ENCODE measurements around the gene MARK2. TPM values are rescaled to one million over a fixed set of nuclear protein-coding genes. Genes with fewer than 3 reads are reported as not detected.

Gene MARK2
- total RNA-seq, 2 experiments from 2014 or later: 18.4 to 21.0 TPM

- Histone ChIP-seq H3K4me1 (ENCODE audit: insufficient read depth, low read length) (peaks cover 21% of the 10 kb centered on the region), H3K27me3 (ENCODE audit: control insufficient read depth in 1 of 2, insufficient read depth in 2 of 2, low read length in 2 of 2) (no peaks in the 10 kb centered on the region), H3K27ac (ENCODE audit: low read depth in 1 of 2, low read length in 2 of 2) (no peak overlapping the region), H3K9me3 (ENCODE audit: control insufficient read depth in 1 of 2, insufficient read depth in 1 of 2, low read length in 2 of 2) (no peaks in the 10 kb centered on the region), H3K36me3 (ENCODE audit: insufficient read depth, low read length) (peaks cover 33% of the 10 kb centered on the region), H3K4me3 (ENCODE audit: low read length) (no peak overlapping the region)
- H3K4me1 Mint-ChIP-seq (ENCODE audit: low read depth): peaks cover 5% of the 10 kb centered on the region
- ChIA-PET POLR2A (no interaction called here), CTCF (no interaction called here)
- H3K27me3 Mint-ChIP-seq: no peaks in the 10 kb centered on the region
- H3K4me3 Mint-ChIP-seq: no peak overlapping the region
- no peak overlapping the region for H3K27ac Mint-ChIP-seq
- no peak for DNase-seq
- ATAC-seq (ENCODE audit: poor library complexity): no peak
- H3K9me3 Mint-ChIP-seq: no peaks in the 10 kb centered on the region
- H3K36me3 Mint-ChIP-seq (ENCODE audit: low read depth): peaks cover 32% of the 10 kb centered on the region
- intact Hi-C loops (cut with DNase I, micrococcal nuclease): no loop called here
- TF ChIP-seq, protein P1, sequence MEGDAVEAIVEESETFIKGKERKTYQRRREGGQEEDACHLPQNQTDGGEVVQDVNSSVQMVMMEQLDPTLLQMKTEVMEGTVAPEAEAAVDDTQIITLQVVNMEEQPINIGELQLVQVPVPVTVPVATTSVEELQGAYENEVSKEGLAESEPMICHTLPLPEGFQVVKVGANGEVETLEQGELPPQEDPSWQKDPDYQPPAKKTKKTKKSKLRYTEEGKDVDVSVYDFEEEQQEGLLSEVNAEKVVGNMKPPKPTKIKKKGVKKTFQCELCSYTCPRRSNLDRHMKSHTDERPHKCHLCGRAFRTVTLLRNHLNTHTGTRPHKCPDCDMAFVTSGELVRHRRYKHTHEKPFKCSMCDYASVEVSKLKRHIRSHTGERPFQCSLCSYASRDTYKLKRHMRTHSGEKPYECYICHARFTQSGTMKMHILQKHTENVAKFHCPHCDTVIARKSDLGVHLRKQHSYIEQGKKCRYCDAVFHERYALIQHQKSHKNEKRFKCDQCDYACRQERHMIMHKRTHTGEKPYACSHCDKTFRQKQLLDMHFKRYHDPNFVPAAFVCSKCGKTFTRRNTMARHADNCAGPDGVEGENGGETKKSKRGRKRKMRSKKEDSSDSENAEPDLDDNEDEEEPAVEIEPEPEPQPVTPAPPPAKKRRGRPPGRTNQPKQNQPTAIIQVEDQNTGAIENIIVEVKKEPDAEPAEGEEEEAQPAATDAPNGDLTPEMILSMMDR (IDR thresholded peaks at IDR 0.05): no peak
These were observed 73.0 kb downstream of the MARK2 start for GRCh38 chr11:63911876-63912275.

DNA sequence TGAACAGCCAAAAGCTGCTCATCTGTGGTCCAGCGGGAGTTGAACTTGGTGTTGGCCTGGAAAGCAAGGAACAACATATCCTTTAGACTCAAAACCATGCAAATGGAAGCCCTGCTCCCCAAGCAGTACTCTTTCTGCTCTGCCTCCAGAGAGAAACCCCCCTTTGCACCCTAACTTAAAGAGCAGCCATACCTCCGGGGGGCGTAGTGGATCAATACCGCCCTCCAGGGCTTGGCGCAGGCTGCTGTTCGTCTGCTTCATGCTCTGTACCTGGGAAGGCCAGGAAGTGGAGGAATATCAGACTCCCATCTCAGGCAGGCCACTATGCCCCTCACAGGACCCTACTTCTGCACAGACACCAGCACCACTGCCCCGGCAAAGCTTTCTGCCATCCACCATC is 73.8 kb downstream of the MARK2 start:
- Mint-ChIP-seq H3K36me3 (ENCODE audit: low read depth) (peaks cover 24% of the 10 kb centered on the region), H3K9me3 (no peaks in the 10 kb centered on the region), H3K27me3 (no peaks in the 10 kb centered on the region), H3K4me3 (peak overlapping the region; percentile 34), H3K4me1 (ENCODE audit: low read depth) (peaks cover 7% of the 10 kb centered on the region), H3K27ac (no peak overlapping the region)
- no peak for ATAC-seq (ENCODE audit: poor library complexity)
- ChIA-PET POLR2A (interaction anchor here (1.1 kb wide), 1 partner anchor 24 kb away, joined by 3 read pairs; no protein-coding TSS in a partner anchor), CTCF (no interaction called here)
- no peak for DNase-seq
- Histone ChIP-seq H3K9me3 (ENCODE audit: control insufficient read depth in 1 of 2, insufficient read depth in 1 of 2, low read length in 2 of 2) (no peaks in the 10 kb centered on the region), H3K4me3 (ENCODE audit: low read length) (no peak overlapping the region), H3K4me1 (ENCODE audit: insufficient read depth, low read length) (peaks cover 27% of the 10 kb centered on the region), H3K27me3 (ENCODE audit: control insufficient read depth in 1 of 2, insufficient read depth in 2 of 2, low read length in 2 of 2) (no peaks in the 10 kb centered on the region), H3K27ac (ENCODE audit: low read depth in 1 of 2, low read length in 2 of 2) (no peak overlapping the region), H3K36me3 (ENCODE audit: insufficient read depth, low read length) (peaks cover 25% of the 10 kb centered on the region)
- intact Hi-C loops (cut with DNase I, micrococcal nuclease): no loop called here
- TF ChIP-seq, protein P1 (IDR thresholded peaks at IDR 0.05): no peak

GRCh38 chr11:63913866-63914830 is 75.2 kb downstream of the MARK2 start:
- peak overlapping the region; percentile 62 for H3K4me3 Mint-ChIP-seq
- no peaks in the 10 kb centered on the region for H3K9me3 Mint-ChIP-seq
- H3K27ac Mint-ChIP-seq: no peak overlapping the region
- TF ChIP-seq, protein P1 (IDR thresholded peaks at IDR 0.05): no peak
- no peak for ATAC-seq (ENCODE audit: poor library complexity)
- DNase-seq: no peak
- no peak overlapping the region for H3K27ac ChIP-seq (ENCODE audit: low read depth in 1 of 2, low read length in 2 of 2)
- no peaks in the 10 kb centered on the region for H3K27me3 Mint-ChIP-seq
- peaks cover 11% of the 10 kb centered on the region for H3K36me3 ChIP-seq (ENCODE audit: insufficient read depth, low read length)
- peaks cover 16% of the 10 kb centered on the region for H3K4me1 Mint-ChIP-seq (ENCODE audit: low read depth)
- ChIA-PET CTCF (no interaction called here), POLR2A (no interaction called here)
- H3K4me1 ChIP-seq (ENCODE audit: insufficient read depth, low read length): peaks cover 42% of the 10 kb centered on the region
- no peaks in the 10 kb centered on the region for H3K9me3 ChIP-seq (ENCODE audit: control insufficient read depth in 1 of 2, insufficient read depth in 1 of 2, low read length in 2 of 2)
- no peak overlapping the region for H3K4me3 ChIP-seq (ENCODE audit: low read length)
- intact Hi-C loops (cut with DNase I, micrococcal nuclease): loop anchor here in 1 of 2 experiments (2.0 kb wide), 1 partner anchor 25 kb away; the partner anchor contains the start of gene NAA40
- no peaks in the 10 kb centered on the region for H3K27me3 ChIP-seq (ENCODE audit: control insufficient read depth in 1 of 2, insufficient read depth in 2 of 2, low read length in 2 of 2)
- peaks cover 15% of the 10 kb centered on the region for H3K36me3 Mint-ChIP-seq (ENCODE audit: low read depth)

All from CD4-positive, alpha-beta T cell (primary cell).